GM13977 (cell line): ENCODE data around the gene ABI1.

Source experiments
- DNase-seq: peaks from one replicate; pipeline ENCODE4 v3.0.0; 2012; ENCODE audit warnings: low spot score
- in situ Hi-C: fragments of 300-500 bp; cut with MboI; formaldehyde crosslinking; loops from one replicate; pipeline ENCODE4 v1.12.0; 2022; ENCODE audit warnings: low sequenced_read_pairs, low pct_unique_long_range_greater_than_20kb, mixed read lengths, inconsistent platforms; ENCODE audit not compliant: unreplicated experiment
- TF ChIP-seq, protein P1 (sequence below): IDR thresholded peaks from 2 replicates; pipeline ENCODE4 v1.5.1; 2012; ENCODE audit warnings: mild to moderate bottlenecking, control low read depth; ENCODE audit not compliant: insufficient read depth; ENCODE audit errors: extremely low read depth, missing control alignments

ABI1 gene

DNA sequence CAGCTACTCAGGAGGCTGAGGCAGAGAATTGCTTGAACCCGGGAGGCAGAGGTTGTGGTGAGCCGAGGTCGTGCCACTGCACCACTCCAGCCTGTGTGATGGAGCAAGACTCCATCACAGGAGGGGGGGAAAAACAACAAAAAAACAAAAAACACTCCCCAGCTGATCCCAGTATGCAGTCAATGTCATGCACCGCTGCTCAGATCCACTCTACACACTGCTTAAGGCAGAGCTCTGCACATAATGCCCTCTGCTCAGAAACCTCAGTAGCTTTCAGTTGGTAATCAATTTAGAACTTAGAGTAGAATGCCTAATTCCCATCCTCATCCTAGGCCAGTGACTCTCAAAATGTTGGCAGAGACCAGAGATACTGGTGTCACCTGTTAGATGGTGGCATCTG lies 119.4 kb downstream of the ABI1 start:
- DNase-seq = no peak
- TF ChIP-seq, protein P1, sequence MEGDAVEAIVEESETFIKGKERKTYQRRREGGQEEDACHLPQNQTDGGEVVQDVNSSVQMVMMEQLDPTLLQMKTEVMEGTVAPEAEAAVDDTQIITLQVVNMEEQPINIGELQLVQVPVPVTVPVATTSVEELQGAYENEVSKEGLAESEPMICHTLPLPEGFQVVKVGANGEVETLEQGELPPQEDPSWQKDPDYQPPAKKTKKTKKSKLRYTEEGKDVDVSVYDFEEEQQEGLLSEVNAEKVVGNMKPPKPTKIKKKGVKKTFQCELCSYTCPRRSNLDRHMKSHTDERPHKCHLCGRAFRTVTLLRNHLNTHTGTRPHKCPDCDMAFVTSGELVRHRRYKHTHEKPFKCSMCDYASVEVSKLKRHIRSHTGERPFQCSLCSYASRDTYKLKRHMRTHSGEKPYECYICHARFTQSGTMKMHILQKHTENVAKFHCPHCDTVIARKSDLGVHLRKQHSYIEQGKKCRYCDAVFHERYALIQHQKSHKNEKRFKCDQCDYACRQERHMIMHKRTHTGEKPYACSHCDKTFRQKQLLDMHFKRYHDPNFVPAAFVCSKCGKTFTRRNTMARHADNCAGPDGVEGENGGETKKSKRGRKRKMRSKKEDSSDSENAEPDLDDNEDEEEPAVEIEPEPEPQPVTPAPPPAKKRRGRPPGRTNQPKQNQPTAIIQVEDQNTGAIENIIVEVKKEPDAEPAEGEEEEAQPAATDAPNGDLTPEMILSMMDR = no peak
- in situ Hi-C loops = no loop called here

DNA sequence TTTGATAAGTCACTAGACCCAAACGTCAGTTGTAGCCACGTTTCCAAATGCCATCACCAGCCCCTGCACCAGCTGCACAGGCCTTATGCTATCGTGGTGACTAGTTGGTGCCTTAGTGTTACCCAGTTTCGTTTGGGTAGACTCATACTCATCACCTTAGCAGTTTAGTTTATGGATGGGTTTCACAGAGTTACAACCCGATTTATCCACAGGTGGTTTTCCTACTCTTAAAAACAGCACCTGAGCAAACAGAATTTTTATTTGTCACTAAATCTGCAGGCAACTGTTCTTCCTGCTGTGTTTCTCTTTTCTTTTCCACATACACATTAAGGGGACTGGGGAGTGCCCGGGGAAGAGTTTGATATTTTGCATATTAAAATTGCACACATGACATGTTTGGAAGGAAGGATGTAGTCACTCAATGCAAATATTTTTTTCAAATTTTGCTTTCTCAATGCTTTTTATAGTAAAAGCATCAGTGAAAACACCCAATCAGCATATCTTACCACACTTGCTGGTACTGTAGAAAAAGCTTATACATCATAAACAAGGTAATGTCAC lies 121.6 kb downstream of the ABI1 start:
- DNase-seq = no peak
- TF ChIP-seq, protein P1 = no peak
- in situ Hi-C loops = no loop called here

DNA sequence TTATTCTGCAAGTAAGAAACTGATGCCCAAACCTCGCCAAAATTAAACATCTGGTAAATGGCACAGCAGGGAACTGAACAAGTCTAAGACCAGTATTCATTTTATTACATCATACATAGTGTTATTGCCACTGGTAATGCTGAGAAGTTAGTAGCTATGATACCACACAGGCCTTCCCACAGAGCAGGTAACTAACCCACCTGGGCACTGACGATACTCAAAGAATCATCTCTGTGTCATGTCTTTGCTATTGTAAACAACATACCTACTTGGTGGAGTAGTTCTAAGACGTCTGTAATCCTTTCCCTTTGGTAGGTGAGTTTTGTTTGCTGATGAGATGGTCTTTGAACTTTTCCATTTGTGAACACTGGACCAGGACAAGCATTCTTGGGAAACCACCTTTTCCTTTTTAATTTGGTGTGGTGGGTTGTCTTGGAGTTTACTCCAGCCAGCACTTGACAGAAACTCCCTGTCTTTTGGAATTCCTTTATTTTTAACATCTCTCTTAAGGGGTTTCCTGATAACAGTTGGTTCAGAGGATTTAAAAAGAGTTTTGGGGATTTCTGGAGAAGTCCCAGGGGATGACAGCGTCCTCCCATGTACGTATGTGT lies 122.4 kb downstream of the ABI1 start:
- no peak for DNase-seq
- TF ChIP-seq, protein P1 = no peak
- in situ Hi-C loops = no loop called here

DNA sequence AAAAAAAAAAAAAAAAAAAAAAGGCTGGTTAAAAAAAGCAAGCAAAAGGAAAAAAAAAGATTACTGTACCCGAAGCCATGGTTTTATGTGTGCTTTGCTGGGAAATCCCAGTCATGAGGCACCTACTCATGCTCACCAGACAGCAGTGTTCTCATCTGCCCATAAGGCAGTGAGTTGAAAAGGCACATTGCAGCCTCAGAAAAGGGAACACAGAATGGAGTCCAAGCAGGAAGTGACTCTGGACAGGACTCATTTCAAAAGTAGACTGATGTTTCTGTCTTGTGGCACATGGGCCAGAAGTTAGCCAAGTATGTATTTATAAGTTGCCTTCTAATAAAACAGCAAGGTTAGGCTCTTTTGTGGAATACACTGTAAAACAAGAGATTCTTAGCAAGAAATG lies 123.0 kb downstream of the ABI1 start:
- DNase-seq = peak; percentile 78
- TF ChIP-seq, protein P1 = no peak
- in situ Hi-C loops = no loop called here

DNA sequence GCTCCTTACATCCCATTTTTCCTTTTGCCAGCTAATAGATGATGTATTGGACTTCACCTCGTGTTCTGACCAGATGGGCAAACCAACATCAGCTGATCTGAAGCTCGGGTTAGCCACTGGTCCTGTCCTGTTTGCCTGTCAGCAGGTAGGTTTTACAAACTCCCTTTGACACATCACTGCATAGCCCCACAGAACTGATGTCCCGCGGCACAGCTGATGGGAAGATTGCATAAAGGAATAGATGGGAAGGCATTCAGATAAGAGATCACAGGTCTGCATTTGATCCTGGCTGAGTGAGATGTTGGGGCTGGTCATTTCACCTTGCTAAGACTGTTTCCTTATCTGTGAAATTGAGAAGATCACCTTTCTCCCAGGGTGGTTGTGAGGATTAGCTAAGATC lies 125.3 kb downstream of the ABI1 start:
- in situ Hi-C loops = no loop called here
- TF ChIP-seq, protein P1 = no peak
- no peak for DNase-seq

DNA sequence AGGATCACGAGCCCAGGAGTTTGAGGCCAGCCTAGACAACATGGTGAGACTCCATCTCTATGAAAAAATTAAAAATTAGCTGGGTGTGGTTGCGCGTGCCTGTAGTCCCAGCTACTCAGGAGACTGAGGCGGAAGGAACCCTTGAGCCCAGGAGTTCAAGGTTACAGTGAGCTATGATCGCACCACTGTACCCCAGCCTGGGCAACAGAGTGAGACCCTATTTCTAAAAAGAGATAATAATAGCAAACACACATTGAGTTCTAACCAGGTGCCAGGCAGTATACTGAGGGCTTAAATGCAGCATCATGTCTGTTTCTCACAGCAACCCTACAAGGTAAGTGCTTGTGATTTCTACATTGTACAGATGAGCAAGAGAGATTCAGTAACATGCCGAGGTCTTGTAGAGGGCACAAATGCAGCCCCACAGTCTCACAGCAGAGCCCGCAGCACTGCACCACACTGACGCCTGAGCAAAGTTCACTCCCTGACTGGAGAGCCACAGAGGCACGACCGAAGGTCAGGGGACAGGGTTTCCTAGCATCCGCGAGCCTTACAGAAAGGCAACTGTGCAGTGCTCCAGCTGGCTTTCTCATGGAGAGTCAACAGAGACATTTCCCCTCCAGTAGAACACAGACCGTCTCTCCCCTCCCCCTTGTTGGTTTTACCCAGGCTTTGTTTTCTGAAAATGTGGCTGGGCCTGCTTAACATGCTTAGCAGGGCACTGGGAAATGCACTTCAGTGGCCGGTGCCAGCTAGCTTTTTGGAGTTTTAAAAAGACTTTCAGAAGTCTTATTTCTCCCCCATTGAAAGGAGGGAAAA lies 126.8 kb downstream of the ABI1 start:
- TF ChIP-seq, protein P1 = no peak
- DNase-seq = no peak
- in situ Hi-C loops = loop anchor here (5.0 kb wide), 1 partner anchor 128 kb away; the partner anchor contains the start of gene ABI1
